HG03045 (cell line): ENCODE results near the gene ARMC9.

Source experiments
- ATAC-seq: cut with Tn5 transposase; IDR thresholded peaks from one replicate; pipeline ENCODE4 v1.9.1; 2021; ENCODE audit warnings: mild to moderate bottlenecking, moderate library complexity; ENCODE audit not compliant: unreplicated experiment

Gene ARMC9

DNA sequence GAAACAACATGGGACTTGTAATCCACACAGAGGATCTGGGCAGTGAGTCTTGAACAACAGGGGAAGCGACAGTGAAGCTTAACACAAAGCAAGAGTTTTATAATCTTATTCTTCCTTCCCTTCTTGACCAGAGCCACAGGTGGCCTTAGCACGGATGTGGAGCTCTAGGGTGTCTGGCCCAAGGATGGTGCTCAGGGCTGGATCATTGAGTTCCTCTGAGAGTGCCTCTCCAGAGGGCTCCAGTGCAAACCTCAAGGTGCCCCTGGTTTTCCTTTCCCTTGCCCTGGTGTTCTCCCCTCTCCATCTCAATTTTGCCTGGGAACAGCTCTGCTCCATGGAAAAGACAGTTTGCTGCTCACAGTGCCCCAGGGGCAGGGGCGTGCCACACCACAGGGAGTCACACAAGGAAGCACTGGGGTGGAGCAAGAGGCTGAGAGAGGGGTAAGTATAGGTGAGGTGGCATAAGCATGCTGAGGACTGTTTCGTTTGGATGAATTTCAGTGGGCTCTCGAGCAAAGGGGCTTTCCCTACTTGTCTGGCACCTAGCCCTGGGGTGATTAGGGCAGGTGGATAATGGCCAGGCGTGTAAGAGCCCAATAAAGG lies 108.5 kb downstream of the ARMC9 start:
- ATAC-seq, result no peak

- no peak for ATAC-seq
These were observed 109.8 kb downstream of the ARMC9 start for GRCh38 chr2:231308219-231308618.

GRCh38 chr2:231308631-231309428 lies 110.4 kb downstream of the ARMC9 start:
- ATAC-seq, result no peak

- no peak for ATAC-seq
These were observed 113.6 kb downstream of the ARMC9 start for GRCh38 chr2:231312066-231312465.

DNA sequence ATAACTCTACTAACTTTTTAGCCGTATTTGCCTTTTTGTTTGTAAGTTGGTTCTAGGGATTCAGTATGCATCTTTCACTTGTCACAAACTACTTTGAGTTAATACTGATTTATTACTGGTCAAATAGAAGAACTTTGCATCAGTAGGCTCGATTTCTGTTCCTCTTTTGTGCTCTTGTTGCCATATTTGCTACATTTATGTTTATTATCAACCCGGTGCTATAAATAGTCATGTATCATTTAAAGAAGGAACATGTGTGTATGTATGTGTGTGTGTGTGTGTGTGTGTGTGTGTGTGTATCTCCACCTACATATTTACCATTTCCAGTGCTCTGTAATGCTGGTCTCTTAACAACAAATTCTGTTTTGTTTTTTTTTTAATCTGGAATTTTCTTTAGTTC lies 117.5 kb downstream of the ARMC9 start:
- ATAC-seq, result no peak

DNA sequence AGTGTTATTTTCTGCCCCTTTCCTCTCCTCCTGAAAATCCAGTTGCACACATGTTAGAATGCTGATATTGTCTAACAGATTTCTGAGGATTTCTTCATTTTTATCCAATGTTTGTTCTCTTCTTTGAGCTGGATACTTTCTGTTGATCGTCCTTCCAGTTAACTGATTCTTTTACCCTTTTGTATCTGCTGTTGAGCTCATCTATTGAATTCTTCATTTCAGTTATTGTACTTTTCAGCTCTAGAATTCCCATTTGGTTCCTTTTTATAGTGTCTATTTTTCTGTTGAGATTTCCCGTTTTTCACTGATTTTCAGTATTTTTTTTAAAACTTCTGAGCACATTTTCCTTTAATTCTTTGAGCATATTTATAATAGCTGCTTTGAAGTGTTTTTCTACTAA lies 119.1 kb downstream of the ARMC9 start:
- no peak for ATAC-seq

- no peak for ATAC-seq
These were observed 120.0 kb downstream of the ARMC9 start for GRCh38 chr2:231318436-231318835.

GRCh38 chr2:231318954-231319353 lies 120.5 kb downstream of the ARMC9 start:
- no peak for ATAC-seq

DNA sequence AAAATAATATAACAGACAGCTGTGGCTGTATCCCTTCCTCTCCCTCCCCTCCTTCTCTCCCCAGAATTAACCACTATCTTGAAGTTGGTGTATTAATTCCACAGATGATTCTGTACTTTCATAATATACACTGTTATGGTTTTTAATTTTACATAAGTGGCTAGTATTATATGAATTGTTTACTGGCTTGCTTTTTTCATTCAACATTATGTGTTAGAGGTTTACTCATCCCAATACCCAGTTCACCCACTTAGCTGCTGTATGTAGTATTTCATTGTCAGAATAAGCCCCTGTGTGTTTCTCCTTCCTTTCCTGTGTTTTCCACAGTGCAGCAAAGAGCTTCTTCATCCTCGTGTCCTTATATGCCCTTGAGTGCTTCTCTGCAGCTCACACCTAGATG lies 121.4 kb downstream of the ARMC9 start:
- no peak for ATAC-seq

DNA sequence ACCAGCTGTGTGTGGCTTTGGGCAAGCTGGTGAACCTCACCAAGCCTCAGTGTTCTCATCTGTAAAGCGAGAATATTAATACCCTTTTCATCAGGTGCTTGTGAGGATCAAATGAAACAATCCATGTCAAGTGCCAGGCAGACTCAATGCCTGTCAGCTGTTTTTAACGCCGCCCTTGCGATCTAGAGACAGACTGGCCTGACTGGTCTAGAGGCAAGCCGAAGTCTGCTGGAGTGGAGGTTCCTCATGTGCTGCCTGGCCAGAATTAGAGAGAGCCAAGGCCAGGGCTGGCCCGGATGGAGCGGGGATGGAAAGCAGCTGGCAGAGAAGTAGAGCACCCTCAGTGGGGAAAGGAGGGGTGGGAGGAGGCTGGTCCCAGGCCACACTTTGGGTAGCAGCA lies 122.6 kb downstream of the ARMC9 start:
- no peak for ATAC-seq

DNA sequence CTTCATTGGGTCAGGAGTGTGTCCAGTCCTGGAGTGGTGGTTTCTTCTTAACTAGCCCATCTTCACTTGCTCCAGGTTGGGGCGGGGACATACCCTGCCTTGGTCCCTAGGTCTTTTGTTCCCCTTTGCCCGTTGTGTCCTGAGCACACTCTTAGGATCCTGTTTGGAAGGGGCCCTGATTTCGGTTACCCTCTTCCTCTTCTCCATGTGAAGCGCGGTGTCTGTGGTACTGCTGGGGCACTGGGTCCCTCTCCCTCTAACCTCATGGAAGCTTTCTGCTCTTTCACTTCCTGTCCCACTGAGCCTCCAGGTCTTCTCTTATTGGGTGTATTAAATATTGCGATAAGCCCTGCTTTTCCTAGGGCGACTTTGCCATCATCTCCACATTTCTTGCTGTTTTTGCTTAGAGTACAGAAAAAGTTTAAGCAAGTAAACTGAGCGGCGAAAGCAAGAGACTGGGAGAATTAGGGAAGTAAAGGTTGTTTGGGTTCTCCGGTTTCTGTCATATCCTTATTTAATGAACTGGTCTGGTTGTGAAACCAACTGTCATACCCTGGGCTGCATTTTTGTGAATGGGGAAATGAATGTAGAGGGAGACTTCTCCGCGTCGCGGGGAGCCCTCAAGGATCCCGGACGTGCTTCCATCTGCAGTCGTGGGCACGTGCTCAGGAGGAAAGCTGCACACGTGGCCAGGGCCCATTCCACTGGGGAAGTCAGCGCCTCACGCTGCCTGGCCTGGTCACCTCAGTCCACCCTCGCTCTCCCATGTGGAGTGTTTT lies 123.3 kb downstream of the ARMC9 start:
- ATAC-seq, result no peak

DNA sequence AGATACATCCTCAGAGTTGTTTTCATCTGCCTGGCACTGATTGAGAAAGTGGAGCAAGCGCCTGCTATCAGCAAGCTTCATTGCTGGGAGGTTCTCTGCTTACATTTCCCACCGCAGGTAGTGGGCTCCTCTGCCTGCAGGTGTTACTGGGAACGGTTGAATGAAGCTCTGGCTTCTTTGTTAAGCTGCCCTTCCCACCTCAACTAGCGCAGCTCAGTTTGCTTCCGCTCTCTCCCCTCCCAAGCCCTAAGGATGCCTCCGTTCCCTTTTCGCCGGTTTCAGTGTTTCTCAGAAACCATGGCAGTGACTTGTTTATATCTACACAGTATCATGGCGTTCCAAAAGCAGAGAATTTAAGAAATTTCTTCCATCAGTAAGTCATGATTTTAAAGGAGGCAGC lies 124.9 kb downstream of the ARMC9 start:
- ATAC-seq, result no peak

DNA sequence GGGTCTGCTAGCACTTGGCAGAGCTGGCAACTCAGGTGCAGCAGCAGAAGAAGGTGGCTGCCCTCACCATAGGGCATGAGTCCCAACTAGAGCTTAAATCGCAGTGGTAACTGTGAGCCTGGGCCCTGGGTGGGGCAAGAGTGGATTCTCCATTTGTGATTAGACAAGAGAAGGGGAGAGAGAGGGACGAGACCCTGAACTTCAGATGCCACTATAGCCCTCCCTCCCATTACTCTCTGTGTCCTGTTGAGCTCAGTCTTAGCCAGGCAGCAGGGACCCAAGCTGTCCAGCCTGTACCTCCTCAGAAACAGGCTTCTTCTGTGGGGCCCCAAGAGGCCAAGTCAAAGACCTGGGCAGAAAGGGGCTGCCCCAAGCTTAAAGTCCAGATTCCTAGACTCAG lies 127.4 kb downstream of the ARMC9 start:
- no peak for ATAC-seq

DNA sequence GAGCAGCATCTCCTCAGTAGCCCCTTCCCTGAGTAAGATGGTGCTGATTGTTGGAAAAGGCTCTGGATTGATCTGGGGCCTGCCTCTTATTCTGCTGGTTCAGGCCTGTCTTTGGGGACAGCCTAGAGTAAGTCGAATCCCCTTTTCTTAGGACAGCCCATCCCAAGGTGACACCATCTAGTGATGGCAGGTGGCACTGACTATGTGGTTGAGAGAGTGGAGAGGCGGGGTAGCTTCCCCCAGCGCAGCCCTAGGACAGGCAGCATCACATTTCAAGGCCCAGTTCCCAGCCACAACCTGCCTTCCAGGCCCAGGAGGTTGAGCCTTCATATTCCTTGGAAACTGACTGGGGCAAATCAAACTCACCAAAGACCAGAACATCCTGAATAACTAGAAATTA lies 128.0 kb downstream of the ARMC9 start:
- ATAC-seq, result no peak

GRCh38 chr2:231330311-231330710 lies 131.9 kb downstream of the ARMC9 start:
- ATAC-seq, result no peak

- no peak for ATAC-seq
These were observed 133.1 kb downstream of the ARMC9 start for GRCh38 chr2:231331533-231331932.

DNA sequence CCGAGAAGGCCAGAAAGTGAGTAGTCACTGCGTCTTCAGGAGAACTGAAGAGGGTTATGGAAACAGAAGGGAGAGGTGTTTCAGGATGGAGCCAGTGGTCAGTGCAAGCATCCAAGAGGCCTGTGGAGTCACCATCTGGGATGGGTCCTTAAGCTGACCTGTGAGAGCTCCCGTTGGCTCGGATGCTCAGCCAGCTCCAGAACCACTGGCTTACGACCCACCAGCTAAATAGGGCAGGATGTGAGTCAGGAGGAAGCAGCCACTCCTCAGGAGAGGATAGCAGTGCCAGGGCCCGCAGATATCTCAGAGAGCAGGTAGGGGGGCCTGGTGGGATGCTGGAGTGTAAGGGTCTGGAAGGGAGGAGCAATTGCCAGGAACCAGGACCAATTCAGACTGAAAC lies 134.0 kb downstream of the ARMC9 start:
- no peak for ATAC-seq

DNA sequence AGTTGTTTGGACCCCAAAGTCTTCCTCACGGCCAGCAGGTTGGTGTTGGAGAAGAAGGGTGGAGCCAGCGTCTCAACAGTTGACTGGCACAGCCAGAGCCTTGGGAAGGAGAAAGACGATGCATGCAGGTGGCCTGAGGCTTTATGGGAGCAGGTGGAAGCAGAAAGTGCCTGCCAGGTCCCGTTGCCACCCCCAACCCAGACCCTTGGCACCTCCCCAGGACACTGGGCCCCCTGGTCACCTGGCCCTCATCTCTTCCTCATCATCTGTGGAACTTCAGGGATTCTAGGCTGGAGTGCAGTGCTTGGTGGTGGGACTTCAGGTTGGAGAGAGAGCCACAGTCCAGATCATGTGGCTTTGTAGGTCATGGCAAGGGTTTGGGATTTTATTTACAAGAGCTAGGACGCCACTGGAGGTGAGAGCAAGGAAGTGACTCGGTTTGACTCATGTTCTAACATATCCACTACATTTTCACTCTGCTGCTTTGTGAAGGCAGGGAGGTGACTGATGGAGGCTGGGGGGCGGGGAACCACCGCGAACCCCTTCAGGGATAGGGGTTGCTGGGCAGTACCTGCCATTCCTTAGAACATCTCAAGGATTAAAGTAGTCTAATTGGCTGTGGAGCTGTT lies 134.6 kb downstream of the ARMC9 start:
- ATAC-seq, result no peak

DNA sequence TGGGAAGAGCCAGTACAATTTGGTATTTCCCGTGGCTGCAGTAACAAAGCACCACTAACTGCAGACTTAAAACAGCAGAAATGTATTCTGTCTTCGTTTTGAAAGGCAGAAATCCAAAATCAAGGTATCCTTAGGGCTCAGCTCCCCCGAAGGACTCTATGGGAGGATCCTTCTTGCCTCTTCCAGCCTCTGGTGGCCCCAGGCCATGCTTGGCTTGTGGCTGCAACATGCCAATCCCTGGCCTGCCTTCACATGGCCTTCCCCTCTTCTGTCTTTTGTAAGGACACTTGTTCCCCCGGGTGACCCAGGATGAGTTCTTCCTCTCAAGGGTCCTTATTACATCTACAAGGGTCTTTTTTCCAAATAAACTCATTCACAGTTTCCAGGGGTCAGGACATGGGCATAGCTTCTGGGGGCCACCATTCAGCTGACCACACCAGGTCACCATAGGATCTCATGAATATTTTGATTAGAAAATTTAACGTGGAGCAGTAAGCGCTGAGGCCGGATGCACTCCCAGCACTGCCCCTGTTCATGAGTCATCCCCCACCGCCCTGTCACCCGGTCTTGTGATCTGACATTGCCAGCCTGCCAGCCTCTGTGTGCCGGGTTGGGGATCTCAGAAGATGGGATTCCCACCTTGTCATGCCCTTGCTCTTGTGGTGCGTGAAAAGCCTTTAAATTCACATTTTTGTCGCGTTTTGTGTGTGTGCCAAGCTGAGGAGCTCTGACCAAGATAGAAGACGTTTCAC lies 135.9 kb downstream of the ARMC9 start:
- ATAC-seq, result no peak

DNA sequence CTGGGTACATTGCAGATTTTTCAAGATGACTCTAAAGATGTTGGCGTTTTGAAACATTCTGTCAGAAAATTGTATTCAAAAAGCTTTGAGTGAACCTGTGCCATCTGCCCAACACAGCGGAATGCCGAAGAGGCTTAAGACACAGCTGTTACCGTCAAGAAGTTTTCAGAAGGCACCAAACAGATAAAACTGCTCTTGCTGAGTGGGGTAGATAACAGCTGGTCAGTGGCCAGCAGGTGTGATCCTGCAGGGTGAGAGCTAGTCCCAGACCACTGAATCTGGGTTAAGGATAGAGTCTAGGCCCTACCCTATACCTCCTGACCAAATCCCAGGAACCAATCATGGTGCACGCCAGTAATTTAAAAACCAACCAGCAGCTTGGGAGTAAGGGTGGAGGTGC lies 136.6 kb downstream of the ARMC9 start:
- no peak for ATAC-seq

DNA sequence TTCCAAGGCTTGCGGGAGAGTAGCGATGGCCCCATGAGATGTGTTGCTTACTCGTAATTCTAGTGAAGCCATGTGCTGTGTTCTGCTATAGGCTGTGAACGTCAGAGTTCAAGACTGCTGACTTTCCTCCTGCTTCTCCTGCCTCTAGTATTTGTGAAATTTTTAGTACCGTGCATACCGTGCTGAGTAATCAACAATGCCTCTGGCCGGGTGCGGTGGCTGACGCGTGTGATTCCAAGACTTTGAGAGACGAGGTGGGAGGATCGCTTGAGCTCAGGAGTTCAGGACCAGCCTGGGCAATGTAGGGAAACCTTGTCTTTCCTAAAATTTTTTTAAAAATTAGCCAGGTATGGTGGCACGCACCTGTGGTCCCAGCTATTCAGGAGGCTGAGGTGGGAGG lies 137.2 kb downstream of the ARMC9 start:
- no peak for ATAC-seq
